Subcutaneous abdominal adipose tissue (tissue), 5 donors: ENCODE measurements around the gene SORCS2.

Experiments
- H3K27ac ChIP-seq: one replicate; pipeline ENCODE4 v1.7.0; 2013; ENCODE audit warnings: low read depth, mild to moderate bottlenecking, inconsistent platforms, low read length, moderate library complexity
- H3K27me3 ChIP-seq, 5 donors: one replicate each; pipeline ENCODE4 v1.7.0; 2013; ENCODE audit warnings: low read length in 5 of 5, inconsistent platforms in 1 of 5; ENCODE audit not compliant: control insufficient read depth in 5 of 5, insufficient read depth in 4 of 5
- H3K36me3 ChIP-seq, 5 donors: one replicate each; pipeline ENCODE4 v1.7.0; 2013; ENCODE audit warnings: low read length in 5 of 5; ENCODE audit not compliant: control insufficient read depth in 5 of 5, insufficient read depth in 5 of 5
- H3K4me1 ChIP-seq, 5 donors: one replicate each; pipeline ENCODE4 v1.7.0; 2013; ENCODE audit warnings: low read length in 5 of 5, mild to moderate bottlenecking in 3 of 5, moderate library complexity in 1 of 5; ENCODE audit not compliant: control insufficient read depth in 5 of 5, insufficient read depth in 5 of 5
- H3K4me3 ChIP-seq, 5 donors: one replicate each; pipeline ENCODE4 v1.7.0; 2013; ENCODE audit warnings: low read length in 5 of 5, low read depth in 1 of 5
- H3K9ac ChIP-seq, 5 donors: one replicate each; pipeline ENCODE4 v1.7.0; 2013; ENCODE audit warnings: low read length in 5 of 5, mild to moderate bottlenecking in 4 of 5, moderate library complexity in 3 of 5
- H3K9me3 ChIP-seq, 5 donors: one replicate each; pipeline ENCODE4 v1.7.0; 2013; ENCODE audit warnings: low read length in 5 of 5; ENCODE audit not compliant: control insufficient read depth in 5 of 5
- donor health status: healthy.
- donor health status: healthy.
- donor health status: healthy.
- donor health status: healthy.
- donor health status: healthy.

The SORCS2 gene

DNA sequence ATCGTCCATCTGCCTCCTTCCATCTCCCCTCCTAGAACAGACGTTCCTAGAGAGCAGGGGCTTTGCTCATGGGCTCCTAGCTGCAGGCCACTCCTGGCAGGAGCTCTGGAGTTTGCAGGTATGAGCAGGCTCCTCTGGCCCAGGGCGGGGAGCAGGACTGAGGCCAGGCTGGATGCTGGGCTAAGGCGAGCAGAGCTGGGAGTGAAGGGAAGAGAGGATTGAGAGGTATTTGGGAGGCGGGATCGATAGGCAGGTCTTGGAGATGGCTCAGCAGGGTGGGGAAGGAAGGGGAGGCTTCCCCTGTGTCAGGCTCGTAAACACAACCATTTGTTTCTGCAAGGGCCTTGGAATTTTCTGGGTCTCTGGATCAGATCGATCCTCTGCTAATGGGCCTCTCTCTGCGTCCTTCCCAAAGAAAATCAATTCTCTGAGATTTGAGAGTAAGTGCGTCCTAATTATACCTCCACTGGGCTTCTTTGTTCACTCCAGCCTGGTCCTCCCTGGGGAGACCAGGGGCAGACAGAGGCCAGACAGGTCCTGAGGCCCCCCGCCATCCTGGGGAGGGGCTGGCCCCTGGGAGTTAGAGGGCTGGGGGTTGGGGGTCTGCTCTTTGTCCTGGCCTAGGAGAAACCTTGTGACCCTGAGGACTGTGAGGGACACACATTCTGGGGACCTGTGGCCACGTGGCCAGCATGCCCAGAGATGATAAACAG lies 337.2 kb downstream of the SORCS2 start:
- H3K4me1 ChIP-seq: no peaks in the 10 kb centered on the region
- peaks cover 11 to 26% (median 17%) of the 10 kb centered on the region in 5 donors for H3K27me3 ChIP-seq

DNA sequence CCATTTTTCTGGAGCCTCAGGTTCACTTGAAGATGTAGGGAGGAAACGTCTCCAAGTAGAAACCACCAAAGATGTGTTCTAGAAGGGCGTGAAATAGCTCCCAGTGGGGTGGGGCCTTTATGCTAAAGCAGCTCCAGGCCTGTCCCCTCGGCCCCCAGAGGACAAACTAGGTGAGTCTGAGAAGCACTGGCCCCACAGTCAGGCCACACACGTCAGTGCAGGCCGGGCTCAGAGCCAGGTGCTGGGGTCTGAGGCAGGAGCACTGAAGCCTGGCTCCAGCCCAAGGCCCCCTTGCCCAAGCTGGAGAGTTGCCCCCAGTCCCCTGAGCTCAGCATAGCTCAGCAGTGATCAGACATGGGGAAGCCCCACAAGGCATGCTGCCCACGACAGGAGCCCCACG lies 337.7 kb downstream of the SORCS2 start:
- Histone ChIP-seq H3K4me1 (no peaks in the 10 kb centered on the region), H3K27ac (no peak overlapping the region), H3K27me3 (peaks cover 5 to 21% (median 12%) of the 10 kb centered on the region in 5 donors), H3K36me3 (no peaks in the 10 kb centered on the region), H3K4me3 (no peak overlapping the region), H3K9ac (no peak overlapping the region), H3K9me3 (peaks cover 0 to 11% (median 7%) of the 10 kb centered on the region in 5 donors)

More for the DNA sequence above, 337.2 kb downstream of the SORCS2 start:
- Histone ChIP-seq H3K4me3 (no peak overlapping the region), H3K9me3 (peaks cover 0 to 6% (median 3%) of the 10 kb centered on the region in 5 donors), H3K9ac (no peak overlapping the region), H3K27ac (no peak overlapping the region), H3K36me3 (no peaks in the 10 kb centered on the region)

DNA sequence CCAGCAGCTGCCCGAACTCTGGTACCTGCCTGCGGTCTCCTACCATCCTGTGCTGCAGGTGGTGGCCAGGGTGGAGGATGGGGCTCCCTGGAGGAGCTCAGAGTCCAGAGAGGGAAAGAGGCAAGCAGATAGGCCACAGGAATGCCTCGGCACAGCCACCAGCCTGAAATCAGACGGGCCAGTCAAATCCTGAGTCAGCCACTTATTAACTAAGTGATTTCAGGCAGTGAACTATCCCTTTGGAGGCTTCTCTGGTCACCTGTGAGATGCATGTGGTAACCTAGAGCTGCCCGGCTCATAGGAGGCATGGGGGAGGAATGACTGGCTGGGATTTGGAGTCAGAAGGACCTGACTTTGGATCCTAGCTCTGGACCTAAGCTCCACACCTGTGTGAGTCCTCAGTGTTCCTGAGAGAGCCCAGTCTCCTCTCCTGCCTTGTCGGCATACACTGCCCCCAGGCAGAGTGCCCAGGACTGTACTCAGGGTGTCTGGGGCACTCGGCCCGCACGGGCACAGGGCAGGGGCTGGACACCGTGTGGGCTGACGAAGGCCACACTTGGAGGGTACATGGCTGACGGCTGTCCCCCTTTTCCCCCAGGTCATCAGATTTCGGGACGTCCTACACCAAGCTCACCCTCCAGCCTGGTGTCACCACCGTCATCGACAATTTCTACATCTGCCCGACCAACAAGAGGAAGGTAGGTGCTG lies 338.7 kb downstream of the SORCS2 start:
- Histone ChIP-seq H3K4me1 (no peaks in the 10 kb centered on the region), H3K27ac (no peak overlapping the region), H3K36me3 (no peaks in the 10 kb centered on the region), H3K9ac (no peak overlapping the region), H3K9me3 (peaks cover 0 to 11% (median 7%) of the 10 kb centered on the region in 5 donors), H3K27me3 (peaks cover 0 to 12% (median 3%) of the 10 kb centered on the region in 5 donors), H3K4me3 (no peak overlapping the region)

DNA sequence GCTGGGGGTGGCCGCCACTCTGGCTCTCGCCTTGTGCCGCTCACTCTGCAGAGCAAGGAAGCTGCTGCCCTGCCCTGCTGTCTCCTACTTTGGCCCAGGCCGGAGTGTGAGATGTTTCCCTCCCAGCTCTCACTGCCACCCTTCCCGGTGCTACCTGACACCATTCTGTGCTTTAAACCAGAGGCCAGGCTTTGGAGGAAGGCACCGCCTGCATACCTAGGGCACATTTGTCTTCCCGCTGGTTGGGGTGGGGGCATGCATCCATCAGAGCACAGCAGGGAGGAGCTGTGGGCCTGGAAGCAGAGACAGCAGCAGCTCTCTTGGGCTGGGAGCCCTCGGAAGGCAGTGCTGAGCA lies 339.3 kb downstream of the SORCS2 start:
- Histone ChIP-seq H3K4me1 (no peaks in the 10 kb centered on the region), H3K9me3 (peaks cover 0 to 11% (median 7%) of the 10 kb centered on the region in 5 donors), H3K27ac (no peak overlapping the region), H3K4me3 (no peak overlapping the region), H3K36me3 (no peaks in the 10 kb centered on the region), H3K27me3 (peaks cover 0 to 10% (median 0%) of the 10 kb centered on the region in 5 donors), H3K9ac (no peak overlapping the region)

DNA sequence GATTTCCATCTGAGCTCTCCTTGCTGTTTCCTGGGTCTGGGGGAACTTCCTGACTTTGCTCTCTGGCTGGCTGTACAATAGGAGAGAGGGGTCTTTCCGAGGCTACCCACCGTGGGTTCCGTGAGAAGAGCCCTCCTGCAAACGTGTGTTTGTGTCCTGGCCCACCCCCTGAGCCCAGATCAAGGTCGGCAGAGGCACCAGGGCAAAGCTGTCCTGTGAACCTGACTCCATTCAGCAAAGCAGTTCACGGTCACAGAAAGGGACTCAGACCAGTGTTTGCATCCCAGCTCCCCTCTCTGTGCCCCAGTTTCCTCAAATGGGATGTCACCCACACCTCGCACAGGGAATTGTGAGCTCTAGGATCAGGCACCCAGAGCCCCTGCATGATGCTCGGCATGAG lies 339.7 kb downstream of the SORCS2 start:
- no peaks in the 10 kb centered on the region for H3K36me3 ChIP-seq
- H3K9ac ChIP-seq: no peak overlapping the region
- H3K27ac ChIP-seq: no peak overlapping the region
- no peaks in the 10 kb centered on the region for H3K4me1 ChIP-seq
- H3K9me3 ChIP-seq: peaks cover 0 to 11% (median 7%) of the 10 kb centered on the region in 5 donors
- H3K4me3 ChIP-seq: no peak overlapping the region
- H3K27me3 ChIP-seq: peaks cover 0 to 10% (median 0%) of the 10 kb centered on the region in 5 donors

DNA sequence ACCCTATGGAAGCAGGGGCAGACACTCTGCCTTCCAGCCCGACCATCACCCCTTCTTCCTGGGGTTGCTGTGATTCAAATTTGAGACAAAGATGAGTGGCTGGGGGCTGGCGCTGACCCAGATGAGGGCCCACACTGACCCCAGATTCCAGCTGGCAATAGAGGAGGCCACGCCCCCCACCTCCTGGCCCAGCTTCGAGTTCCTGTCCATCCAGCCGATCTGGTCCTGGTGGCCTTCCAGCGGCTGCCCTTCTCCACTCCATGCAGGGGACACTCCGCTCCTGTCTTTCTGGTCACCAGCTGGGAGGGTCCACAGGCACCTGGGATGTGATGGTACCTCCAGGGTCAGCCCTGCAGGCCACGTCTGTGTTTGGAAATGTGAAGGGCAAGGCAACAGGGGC lies 340.9 kb downstream of the SORCS2 start:
- no peaks in the 10 kb centered on the region for H3K4me1 ChIP-seq
- no peak overlapping the region for H3K27ac ChIP-seq

DNA sequence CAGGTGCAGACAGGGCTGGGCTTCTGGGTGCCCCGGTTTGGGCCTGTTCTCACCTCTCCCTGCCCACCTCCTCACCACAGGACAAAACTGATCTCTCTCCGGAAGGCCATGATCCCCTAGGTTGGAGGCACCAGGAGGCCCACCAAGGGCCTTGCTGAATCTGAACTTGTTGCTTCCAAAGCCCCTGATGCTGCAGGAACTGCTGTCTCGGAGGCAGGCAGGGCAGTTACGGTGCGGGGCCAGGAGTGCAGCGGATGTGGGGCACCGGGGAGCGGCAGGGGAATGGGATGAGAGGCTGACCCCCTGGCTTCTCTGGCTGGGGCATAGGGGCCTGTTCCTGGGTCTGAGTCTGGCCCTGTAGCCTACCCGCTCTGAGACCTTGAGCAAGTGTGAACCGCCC lies 342.8 kb downstream of the SORCS2 start:
- no peak overlapping the region for H3K27ac ChIP-seq
- peaks cover 0 to 3% (median 0%) of the 10 kb centered on the region in 5 donors for H3K4me1 ChIP-seq
- H3K27me3 ChIP-seq: peaks cover 0 to 10% (median 0%) of the 10 kb centered on the region in 5 donors

More for the DNA sequence above, 340.9 kb downstream of the SORCS2 start:
- Histone ChIP-seq H3K36me3 (no peaks in the 10 kb centered on the region), H3K9ac (no peak overlapping the region), H3K27me3 (peaks cover 0 to 10% (median 0%) of the 10 kb centered on the region in 5 donors), H3K9me3 (peaks cover 0 to 11% (median 7%) of the 10 kb centered on the region in 5 donors), H3K4me3 (no peak overlapping the region)

DNA sequence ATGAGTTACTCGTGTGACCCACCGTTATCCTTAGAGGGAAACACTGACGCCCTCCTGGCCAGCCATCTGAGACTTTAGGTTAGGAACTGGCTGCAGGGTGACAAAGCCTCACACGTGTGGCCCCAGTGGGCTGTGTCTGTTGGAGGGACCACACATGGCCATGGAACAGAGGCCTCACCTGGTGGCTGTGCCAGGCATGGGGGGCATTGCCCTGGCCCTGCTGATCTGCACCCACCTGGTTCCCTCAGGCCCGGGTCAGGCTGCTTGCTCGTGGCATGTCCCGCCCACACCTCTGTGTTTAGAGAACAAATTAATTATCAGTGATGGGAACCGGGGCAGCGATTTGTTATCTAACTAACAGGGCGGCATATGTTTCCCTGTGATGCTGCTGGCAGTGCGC lies 343.3 kb downstream of the SORCS2 start:
- Histone ChIP-seq H3K4me3 (no peak overlapping the region), H3K9ac (no peak overlapping the region), H3K4me1 (peaks cover 0 to 3% (median 0%) of the 10 kb centered on the region in 5 donors), H3K9me3 (peaks cover 0 to 11% (median 7%) of the 10 kb centered on the region in 5 donors), H3K27ac (no peak overlapping the region), H3K27me3 (peaks cover 0 to 10% (median 0%) of the 10 kb centered on the region in 5 donors), H3K36me3 (no peaks in the 10 kb centered on the region)

More for the DNA sequence above, 342.8 kb downstream of the SORCS2 start:
- no peak overlapping the region for H3K4me3 ChIP-seq
- H3K9ac ChIP-seq: no peak overlapping the region
- no peaks in the 10 kb centered on the region for H3K36me3 ChIP-seq
- H3K9me3 ChIP-seq: peaks cover 0 to 11% (median 7%) of the 10 kb centered on the region in 5 donors

DNA sequence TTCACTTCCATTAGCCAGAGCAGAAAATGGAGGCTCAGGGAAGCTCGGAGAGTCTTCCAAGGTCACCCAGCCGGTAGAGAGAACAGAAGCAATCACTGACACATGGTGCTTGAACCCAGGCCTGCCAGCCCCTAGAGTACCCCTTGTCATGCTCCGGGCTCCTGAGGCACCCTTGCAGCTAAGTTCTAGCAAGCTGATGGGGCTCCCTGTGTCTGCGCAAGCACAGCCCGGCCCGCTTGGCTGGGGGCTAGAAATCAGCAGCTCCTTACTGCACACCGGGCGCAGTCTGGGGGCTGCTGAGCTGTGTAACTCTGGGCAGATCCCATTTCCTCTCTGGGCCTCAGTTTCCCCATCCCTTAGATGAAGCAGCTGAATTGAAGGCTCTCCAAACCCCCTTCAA lies 344.5 kb downstream of the SORCS2 start:
- Histone ChIP-seq H3K36me3 (no peaks in the 10 kb centered on the region), H3K4me1 (peaks cover 0 to 3% (median 0%) of the 10 kb centered on the region in 5 donors)

DNA sequence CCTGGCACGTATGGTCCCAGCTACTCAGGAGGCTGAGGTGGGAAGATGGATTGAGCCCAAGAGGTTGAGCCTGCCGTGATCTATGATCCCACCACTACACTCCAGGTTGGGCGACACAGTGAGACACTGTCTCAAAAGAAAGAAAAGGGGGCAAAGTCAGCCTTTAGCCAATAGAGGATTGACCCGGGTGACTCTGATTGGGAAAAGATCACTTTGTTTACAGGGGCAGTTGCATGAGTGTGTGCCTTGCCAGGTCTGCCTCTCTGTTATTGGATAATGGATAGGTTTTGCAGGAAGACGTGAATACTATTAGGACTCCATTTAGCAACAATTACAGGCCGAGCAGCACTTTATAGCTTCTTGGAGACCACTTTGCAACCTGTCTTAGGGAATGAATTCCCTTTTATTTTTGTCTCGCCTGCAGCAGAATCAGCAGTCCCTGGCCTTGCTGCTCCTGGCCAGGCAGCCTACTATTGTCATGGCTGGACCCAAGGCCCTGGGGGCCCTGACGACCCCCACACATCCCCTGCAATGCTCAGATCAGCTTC lies 345.6 kb downstream of the SORCS2 start:
- no peaks in the 10 kb centered on the region for H3K36me3 ChIP-seq
- no peak overlapping the region for H3K27ac ChIP-seq
- peaks cover 0 to 11% (median 7%) of the 10 kb centered on the region in 5 donors for H3K9me3 ChIP-seq
- H3K4me1 ChIP-seq: peaks cover 0 to 3% (median 0%) of the 10 kb centered on the region in 5 donors
- no peak overlapping the region for H3K9ac ChIP-seq
- H3K4me3 ChIP-seq: no peak overlapping the region
- no peaks in the 10 kb centered on the region for H3K27me3 ChIP-seq

More for the DNA sequence above, 344.5 kb downstream of the SORCS2 start:
- no peak overlapping the region for H3K9ac ChIP-seq
- H3K4me3 ChIP-seq: no peak overlapping the region
- peaks cover 0 to under 1% (median 0%) of the 10 kb centered on the region in 5 donors for H3K27me3 ChIP-seq
- no peak overlapping the region for H3K27ac ChIP-seq
- peaks cover 0 to 11% (median 7%) of the 10 kb centered on the region in 5 donors for H3K9me3 ChIP-seq
